Measurements from ENCODE around the gene TBXAS1.

TBXAS1 gene

GRCh38 chr7:139949629-139950028 lies 120.6 kb downstream of the TBXAS1 start:
- DNase-seq = no peak

DNA sequence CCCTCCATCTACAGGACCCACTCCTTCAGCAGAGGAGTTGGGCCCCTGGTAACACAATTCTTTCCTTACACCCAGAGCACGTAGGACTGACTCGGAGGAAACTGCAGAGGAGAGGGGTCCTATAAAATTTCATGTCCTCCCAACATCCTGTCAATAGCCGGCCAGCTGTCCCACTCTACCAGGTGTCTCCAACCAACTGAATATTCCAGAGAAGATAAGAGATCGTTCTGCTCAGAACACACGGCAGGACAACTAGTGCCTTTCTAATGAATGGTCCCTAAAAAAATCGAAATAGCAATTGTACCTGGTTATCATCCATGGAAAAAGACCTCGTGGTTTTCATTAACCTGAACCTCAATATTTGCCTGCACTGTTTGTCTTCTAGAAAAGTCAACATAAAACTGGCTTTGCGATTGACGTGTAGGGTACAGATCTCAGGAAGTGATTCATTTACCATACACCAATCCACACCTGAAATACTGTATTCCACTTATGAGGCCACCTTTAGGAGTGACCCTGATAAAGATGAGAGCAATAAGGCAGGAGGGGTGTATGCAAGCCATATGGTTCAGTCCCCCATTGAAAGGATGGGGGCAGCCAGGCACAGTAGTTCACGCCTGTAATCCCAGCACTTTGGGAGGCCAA lies 121.9 kb downstream of the TBXAS1 start:
- DNase-seq = no peak

DNA sequence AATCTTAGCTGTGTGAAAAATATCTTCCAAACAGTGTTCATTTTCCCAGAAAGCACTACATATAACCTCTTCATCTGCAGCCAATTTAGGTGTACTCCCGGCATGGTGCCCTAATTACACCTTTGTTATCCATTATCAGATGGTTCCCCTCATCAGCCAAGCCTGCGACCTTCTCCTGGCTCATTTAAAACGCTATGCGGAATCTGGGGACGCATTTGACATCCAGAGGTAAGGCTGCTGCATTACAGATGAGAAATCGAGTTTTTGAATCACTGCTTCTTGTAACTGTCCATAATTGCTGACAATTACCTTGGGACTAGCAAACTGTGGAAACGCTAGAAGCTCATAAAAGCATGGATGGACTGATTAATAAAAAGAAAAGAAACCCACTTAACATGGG lies 124.2 kb downstream of the TBXAS1 start:
- DNase-seq = no peak

GRCh38 chr7:139955109-139955820 lies 126.2 kb downstream of the TBXAS1 start:
- DNase-seq = no peak

GRCh38 chr7:139958599-139959284 lies 129.7 kb downstream of the TBXAS1 start:
- DNase-seq = no peak

DNA sequence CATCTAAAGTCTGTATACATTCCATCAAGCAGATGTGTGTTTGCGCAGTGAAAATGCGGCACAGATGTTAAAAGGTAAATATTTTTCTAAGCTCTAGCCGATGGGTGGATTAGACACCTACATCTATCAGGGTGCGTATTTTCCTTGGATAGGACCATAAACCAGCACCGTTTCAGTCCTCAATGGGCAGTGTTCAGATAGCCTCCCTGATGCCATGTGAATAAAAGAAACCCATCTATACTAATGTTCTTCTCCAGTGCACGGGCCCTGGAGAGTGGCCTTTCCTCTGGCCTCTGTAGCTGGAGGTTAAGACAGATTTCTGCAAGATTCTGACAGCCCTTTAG lies 130.2 kb downstream of the TBXAS1 start:
- no peak for DNase-seq

- DNase-seq = no peak
Measured at GRCh38 chr7:139959718-139960117, 130.7 kb downstream of the TBXAS1 start.

GRCh38 chr7:139960157-139960556 lies 131.1 kb downstream of the TBXAS1 start:
- no peak for DNase-seq

- DNase-seq = no peak
Measured at GRCh38 chr7:139965942-139966628, 137.0 kb downstream of the TBXAS1 start.

DNA sequence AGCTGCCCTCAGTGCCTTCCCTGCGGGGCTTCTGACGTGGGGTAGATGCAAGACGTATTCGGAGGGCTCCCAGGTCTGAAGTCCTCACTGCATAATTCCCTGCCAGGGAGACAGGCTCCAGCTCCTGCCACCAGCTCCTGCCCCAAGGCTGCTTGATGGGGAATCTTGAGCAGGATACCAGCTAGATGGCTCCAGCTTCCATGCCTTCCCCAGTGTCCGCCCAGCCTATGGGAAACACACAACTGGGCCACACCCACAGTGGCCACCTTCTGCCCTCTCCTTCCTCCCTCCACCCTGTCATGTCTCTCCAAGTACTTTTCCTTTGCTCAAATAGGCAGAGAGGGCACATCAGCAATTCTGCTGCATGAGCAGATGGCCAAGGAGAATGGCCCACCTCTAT lies 137.9 kb downstream of the TBXAS1 start:
- no peak for DNase-seq

DNA sequence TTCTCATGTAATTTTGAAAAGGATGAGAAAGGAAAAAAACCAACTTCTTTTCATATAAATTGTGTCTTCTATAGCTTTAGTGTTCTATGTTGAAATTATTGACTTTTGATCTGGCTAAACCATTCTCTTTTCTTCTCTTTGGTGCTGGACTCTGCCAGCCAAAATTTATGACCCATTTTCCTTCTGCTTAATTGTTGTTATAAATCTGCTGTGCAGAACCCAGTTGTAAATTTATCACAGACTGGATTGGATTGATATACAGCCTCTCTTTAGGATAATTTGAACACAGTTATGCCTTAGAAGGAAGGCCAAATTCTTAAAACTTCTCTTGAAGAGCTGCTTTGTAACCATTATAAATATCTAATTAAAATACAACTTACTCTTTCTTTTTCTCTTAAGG lies 139.9 kb downstream of the TBXAS1 start:
- peak; percentile 2 for DNase-seq

DNA sequence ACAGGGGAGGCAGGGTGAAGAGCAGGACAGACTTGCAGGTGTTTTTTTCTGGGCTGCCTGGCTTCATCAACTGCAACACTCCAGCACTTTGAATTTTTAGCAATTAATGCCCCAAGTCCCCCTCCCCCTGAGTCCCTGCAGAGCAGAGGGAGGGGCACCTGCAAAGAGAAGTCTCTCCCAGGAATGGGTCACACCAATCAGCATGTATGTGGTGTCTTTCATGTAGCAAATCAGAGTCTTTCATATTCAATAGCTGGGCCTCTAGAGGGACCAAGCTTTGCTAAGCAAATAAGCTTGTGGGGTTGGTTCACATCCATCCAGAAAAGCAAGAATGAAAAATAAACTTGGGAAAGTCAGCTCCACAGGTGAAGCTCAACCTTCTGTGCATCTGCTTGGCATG lies 143.0 kb downstream of the TBXAS1 start:
- DNase-seq = no peak

DNA sequence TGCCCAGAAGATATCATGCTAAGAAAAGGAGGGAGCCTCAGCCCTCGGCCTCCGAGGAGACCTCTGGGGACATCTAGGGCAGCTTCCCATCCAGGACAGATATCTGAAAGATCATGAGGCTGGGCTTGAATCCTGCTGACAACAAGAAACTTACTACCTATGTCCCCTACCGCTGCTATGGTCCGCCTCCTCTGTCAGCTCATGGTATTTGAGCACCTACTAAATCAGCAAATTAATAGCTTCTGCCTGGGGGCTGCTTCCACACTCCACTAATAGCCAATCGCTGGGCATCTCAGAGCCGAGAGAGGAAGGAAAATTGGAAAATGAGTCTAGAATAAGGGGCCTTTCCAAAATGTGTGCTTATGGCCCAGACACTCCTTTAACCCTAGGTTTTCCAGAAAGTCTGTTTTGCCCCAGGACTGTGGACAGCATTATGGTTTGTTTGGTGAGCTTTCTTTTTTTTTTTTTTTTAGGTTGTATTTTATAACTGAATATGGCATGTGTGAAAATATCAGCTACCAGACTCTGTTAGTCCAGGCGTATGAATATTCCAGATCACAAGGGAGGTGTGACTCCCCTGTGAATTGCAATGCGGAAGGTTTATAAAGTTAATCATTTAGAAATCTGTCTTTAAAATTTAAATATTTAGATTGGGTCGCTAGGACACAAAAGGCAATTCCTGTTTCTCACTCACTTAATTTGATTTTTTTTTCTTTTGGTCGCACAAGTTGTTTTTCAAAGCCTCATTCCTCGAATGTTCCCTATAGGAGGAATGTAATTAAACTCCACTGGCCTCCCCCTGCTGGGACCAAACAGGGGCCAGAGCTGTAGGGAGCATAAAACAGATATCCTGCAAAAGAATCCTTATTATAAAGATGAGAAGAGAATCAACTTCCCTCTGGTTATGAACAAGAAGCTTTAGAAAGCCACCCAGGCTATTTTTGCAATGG lies 144.3 kb downstream of the TBXAS1 start:
- no peak for DNase-seq

DNA sequence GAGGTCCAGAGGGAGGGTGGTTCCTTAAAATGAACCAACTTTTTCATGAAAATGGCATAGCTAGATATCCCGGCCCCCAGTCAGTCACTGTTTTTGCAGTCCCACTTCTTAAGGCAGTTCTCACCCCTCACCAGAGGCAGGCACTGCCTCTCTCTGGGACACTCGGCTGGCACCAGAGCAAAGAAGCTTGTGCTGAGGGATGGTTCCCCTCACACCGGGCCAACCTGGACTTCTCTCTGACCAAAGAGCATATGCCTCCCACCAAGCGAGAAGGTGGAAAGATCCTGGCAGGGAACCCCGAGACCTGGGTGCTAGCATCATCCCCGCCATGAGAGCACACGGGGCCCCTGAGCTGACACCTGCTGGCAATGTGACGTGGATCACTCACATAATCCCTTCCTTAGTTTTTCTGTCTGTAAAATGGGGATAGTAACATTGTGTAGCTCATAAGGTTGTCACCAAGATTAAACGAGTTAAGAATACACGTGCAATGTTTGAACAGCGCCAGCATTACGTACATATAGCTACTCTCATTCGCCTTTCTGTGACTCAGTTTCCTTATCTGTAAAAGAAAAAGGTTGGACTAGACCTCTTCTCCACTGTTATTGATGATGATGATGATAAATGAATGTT lies 145.2 kb downstream of the TBXAS1 start:
- DNase-seq = no peak

GRCh38 chr7:139976055-139976837 lies 147.2 kb downstream of the TBXAS1 start:
- DNase-seq = no peak

GRCh38 chr7:139976838-139977656 lies 148.0 kb downstream of the TBXAS1 start:
- no peak for DNase-seq

DNA sequence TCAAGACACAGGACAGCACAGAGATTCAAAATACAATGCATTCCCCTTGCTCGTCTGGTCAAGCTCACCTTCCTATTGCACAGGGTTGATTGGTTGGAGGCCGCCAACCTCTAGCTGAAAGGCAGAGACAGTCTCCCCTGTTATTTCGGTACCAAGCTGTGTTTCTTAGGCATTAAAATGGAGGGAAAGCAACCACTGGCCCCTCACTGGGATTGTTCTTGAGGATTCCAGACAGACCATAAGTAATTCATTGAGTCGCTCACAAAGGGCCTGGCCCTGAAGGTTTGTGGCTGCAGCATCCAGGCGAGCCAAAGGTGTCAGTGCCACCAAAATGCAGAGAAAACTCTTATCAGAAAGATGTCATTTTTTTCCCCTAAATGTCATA lies 152.4 kb downstream of the TBXAS1 start:
- DNase-seq = no peak

- no peak for DNase-seq
Measured at GRCh38 chr7:139982927-139983920, 154.2 kb downstream of the TBXAS1 start.

All from midbrain (tissue), 1 donor.